KBM-7 (cell line): ENCODE measurements around the gene MRPL41.
"Not testable (repeated sequence)": the region's sequence is repeated elsewhere in the genome, so short reads cannot be mapped to it uniquely, and the experiment has no call there.

Experiments
- DNase-seq: peaks from one replicate; pipeline ENCODE4 v3.0.0-alpha.2; 2015
- in situ Hi-C: fragments of 300-500 bp; cut with MboI; formaldehyde crosslinking; loops from 2 replicates; pipeline ENCODE4 v1.14.3; 2020; ENCODE audit warnings: low sequenced_read_pairs, low pct_unique_long_range_greater_than_20kb, mixed read lengths

MRPL41 gene

GRCh38 chr9:137579259-137579604 is 27.6 kb downstream of the MRPL41 start:
- DNase-seq = no peak
- in situ Hi-C loops = no loop called here

GRCh38 chr9:137580209-137580953 is 28.7 kb downstream of the MRPL41 start:
- in situ Hi-C loops = no loop called here
- DNase-seq = no peak

GRCh38 chr9:137580954-137581322 is 29.3 kb downstream of the MRPL41 start:
- DNase-seq = no peak
- in situ Hi-C loops = no loop called here

- in situ Hi-C loops = no loop called here
Measured at GRCh38 chr9:137581361-137582285, 29.9 kb downstream of the MRPL41 start.

GRCh38 chr9:137582286-137582860 is 30.7 kb downstream of the MRPL41 start:
- peak; percentile 58 for DNase-seq
- in situ Hi-C loops = no loop called here

More at GRCh38 chr9:137581361-137582285, 29.9 kb downstream of the MRPL41 start:
- DNase-seq = no peak

- DNase-seq = no peak
- in situ Hi-C loops = no loop called here
Measured at GRCh38 chr9:137583347-137583746, 31.7 kb downstream of the MRPL41 start.

GRCh38 chr9:137583957-137584356 is 32.3 kb downstream of the MRPL41 start:
- no peak for DNase-seq
- in situ Hi-C loops = no loop called here

- in situ Hi-C loops = no loop called here
- DNase-seq = no peak
Measured at GRCh38 chr9:137586854-137587253, 35.2 kb downstream of the MRPL41 start.

GRCh38 chr9:137588311-137588710 is 36.6 kb downstream of the MRPL41 start:
- DNase-seq = no peak
- in situ Hi-C loops = no loop called here

- in situ Hi-C loops = no loop called here
- no peak for DNase-seq
Measured at GRCh38 chr9:137588891-137589290, 37.2 kb downstream of the MRPL41 start.

GRCh38 chr9:137589441-137590122 is 37.9 kb downstream of the MRPL41 start:
- in situ Hi-C loops = no loop called here
- no peak for DNase-seq

- DNase-seq = no peak
- in situ Hi-C loops = no loop called here
Measured at GRCh38 chr9:137590123-137590468, 38.4 kb downstream of the MRPL41 start.

- DNase-seq = peak; percentile 70
- in situ Hi-C loops = no loop called here
Measured at GRCh38 chr9:137590469-137591383, 39.0 kb downstream of the MRPL41 start, which contains the start of gene ZMYND19. Gene ZMYND19, minus strand, starts transcription at chr9:137590512. Its CDS starts 249 bp downstream, at chr9:137590263.

GRCh38 chr9:137592767-137593166 is 41.1 kb downstream of the MRPL41 start:
- no peak for DNase-seq
- in situ Hi-C loops = no loop called here

GRCh38 chr9:137593176-137593575 is 41.5 kb downstream of the MRPL41 start:
- no peak for DNase-seq
- in situ Hi-C loops = no loop called here

GRCh38 chr9:137596577-137596976 is 44.9 kb downstream of the MRPL41 start:
- in situ Hi-C loops, DNase-seq: not testable (repeated sequence)

- in situ Hi-C loops = no loop called here
- DNase-seq = no peak
Measured at GRCh38 chr9:137598943-137599342, 47.3 kb downstream of the MRPL41 start.
